Measurements from ENCODE around the gene SNTG2. TPM values are rescaled to one million over a fixed set of nuclear protein-coding genes. Genes with fewer than 3 reads are reported as not detected.

The SNTG2 gene
- total and polyA plus RNA-seq, 4 donors: 1.5 to 4.2 (median 1.9) TPM

DNA sequence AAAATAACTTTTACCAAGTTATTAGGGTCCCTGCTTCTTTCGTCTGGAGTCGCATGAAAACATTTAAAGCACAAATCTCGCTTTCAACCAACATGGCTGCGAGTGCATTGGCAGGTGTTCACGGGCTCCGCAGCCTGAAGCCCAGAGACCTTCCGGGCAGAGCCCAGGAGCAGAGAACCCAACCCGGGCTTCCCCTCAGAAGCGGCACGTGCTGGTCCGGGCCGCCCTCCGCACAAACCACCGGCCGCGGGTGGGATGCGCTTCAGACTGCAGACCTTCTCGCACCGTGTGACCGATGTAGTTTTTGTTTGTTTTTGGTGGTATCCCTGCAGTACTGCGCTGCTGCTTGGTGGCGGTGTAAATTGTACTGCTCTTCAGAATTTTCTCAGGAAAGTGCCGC, 357.0 kb downstream of the SNTG2 start:
- H3K4me1 ChIP-seq (ENCODE audit: control insufficient read depth, insufficient read depth, low read length): peaks cover 7% of the 10 kb centered on the region
- WGBS (ENCODE audit: insufficient coverage): 99% methylated on average over 16 of the region's 23 CpGs
- DNase-seq (ENCODE audit: low read depth in 4 of 6, low spot score in 6 of 6): no peak
- no peak overlapping the region for H3K27ac ChIP-seq (ENCODE audit: low read depth, low read length)
- H3K9me3 ChIP-seq (ENCODE audit: control insufficient read depth, insufficient read depth, low read length): no peaks in the 10 kb centered on the region
- no peak overlapping the region for H3K4me3 ChIP-seq (ENCODE audit: low read depth, low read length)
- no peaks in the 10 kb centered on the region for H3K36me3 ChIP-seq (ENCODE audit: control insufficient read depth, insufficient read depth, low read length)
- H3K27me3 ChIP-seq (ENCODE audit: control insufficient read depth, insufficient read depth, low read length): no peaks in the 10 kb centered on the region

GRCh38 chr2:1308678-1309077, 358.0 kb downstream of the SNTG2 start:
- no peak overlapping the region for H3K27ac ChIP-seq (ENCODE audit: low read depth, low read length)
- H3K4me3 ChIP-seq (ENCODE audit: low read depth, low read length): no peak overlapping the region
- no peaks in the 10 kb centered on the region for H3K36me3 ChIP-seq (ENCODE audit: control insufficient read depth, insufficient read depth, low read length)
- H3K4me1 ChIP-seq (ENCODE audit: control insufficient read depth, insufficient read depth, low read length): peaks cover 7% of the 10 kb centered on the region
- no peaks in the 10 kb centered on the region for H3K27me3 ChIP-seq (ENCODE audit: control insufficient read depth, insufficient read depth, low read length)
- no peak for DNase-seq (ENCODE audit: low read depth in 4 of 6, low spot score in 6 of 6)
- whole genome bisulfite sequencing (ENCODE audit: insufficient coverage): 93% methylated on average over 5 of the region's 8 CpGs
- no peaks in the 10 kb centered on the region for H3K9me3 ChIP-seq (ENCODE audit: control insufficient read depth, insufficient read depth, low read length)

DNA sequence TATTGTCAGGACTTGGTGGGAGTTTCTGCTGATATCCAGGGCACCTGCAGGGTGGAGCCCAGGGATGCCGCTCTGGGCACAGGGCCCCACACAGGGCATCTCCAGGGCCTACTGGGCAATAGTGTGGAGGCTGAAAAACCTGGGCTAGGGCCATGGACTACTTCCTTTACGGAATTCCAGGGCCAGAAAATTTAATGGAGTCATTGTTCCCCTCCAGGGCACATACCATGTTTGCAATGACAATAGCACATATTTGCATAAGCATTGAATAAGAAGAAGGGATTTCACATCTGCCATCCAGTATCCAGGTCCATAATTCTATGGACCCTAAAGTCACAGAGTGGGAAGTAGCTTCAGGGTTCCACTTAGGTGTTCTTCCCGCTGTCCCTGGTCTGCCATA, 358.9 kb downstream of the SNTG2 start:
- peaks cover 7% of the 10 kb centered on the region for H3K4me1 ChIP-seq (ENCODE audit: control insufficient read depth, insufficient read depth, low read length)
- no peaks in the 10 kb centered on the region for H3K36me3 ChIP-seq (ENCODE audit: control insufficient read depth, insufficient read depth, low read length)
- WGBS (ENCODE audit: insufficient coverage): 72% methylated on average over 3 of the region's 3 CpGs
- H3K9me3 ChIP-seq (ENCODE audit: control insufficient read depth, insufficient read depth, low read length): no peaks in the 10 kb centered on the region
- no peak for DNase-seq (ENCODE audit: low read depth in 4 of 6, low spot score in 6 of 6)
- no peaks in the 10 kb centered on the region for H3K27me3 ChIP-seq (ENCODE audit: control insufficient read depth, insufficient read depth, low read length)
- H3K4me3 ChIP-seq (ENCODE audit: low read depth, low read length): no peak overlapping the region
- no peak overlapping the region for H3K27ac ChIP-seq (ENCODE audit: low read depth, low read length)

GRCh38 chr2:1310202-1310601, 359.6 kb downstream of the SNTG2 start:
- H3K27ac ChIP-seq (ENCODE audit: low read depth, low read length): no peak overlapping the region
- H3K9me3 ChIP-seq (ENCODE audit: control insufficient read depth, insufficient read depth, low read length): no peaks in the 10 kb centered on the region
- DNase-seq (ENCODE audit: low read depth in 4 of 6, low spot score in 6 of 6): no peak
- H3K4me1 ChIP-seq (ENCODE audit: control insufficient read depth, insufficient read depth, low read length): peaks cover 7% of the 10 kb centered on the region
- no peak overlapping the region for H3K4me3 ChIP-seq (ENCODE audit: low read depth, low read length)
- H3K36me3 ChIP-seq (ENCODE audit: control insufficient read depth, insufficient read depth, low read length): no peaks in the 10 kb centered on the region
- 100% methylated on average over 6 of the region's 7 CpGs for whole genome bisulfite sequencing (ENCODE audit: insufficient coverage)
- no peaks in the 10 kb centered on the region for H3K27me3 ChIP-seq (ENCODE audit: control insufficient read depth, insufficient read depth, low read length)

GRCh38 chr2:1310866-1311265, 360.2 kb downstream of the SNTG2 start:
- 84% methylated on average over 10 of the region's 10 CpGs for WGBS (ENCODE audit: insufficient coverage)

DNA sequence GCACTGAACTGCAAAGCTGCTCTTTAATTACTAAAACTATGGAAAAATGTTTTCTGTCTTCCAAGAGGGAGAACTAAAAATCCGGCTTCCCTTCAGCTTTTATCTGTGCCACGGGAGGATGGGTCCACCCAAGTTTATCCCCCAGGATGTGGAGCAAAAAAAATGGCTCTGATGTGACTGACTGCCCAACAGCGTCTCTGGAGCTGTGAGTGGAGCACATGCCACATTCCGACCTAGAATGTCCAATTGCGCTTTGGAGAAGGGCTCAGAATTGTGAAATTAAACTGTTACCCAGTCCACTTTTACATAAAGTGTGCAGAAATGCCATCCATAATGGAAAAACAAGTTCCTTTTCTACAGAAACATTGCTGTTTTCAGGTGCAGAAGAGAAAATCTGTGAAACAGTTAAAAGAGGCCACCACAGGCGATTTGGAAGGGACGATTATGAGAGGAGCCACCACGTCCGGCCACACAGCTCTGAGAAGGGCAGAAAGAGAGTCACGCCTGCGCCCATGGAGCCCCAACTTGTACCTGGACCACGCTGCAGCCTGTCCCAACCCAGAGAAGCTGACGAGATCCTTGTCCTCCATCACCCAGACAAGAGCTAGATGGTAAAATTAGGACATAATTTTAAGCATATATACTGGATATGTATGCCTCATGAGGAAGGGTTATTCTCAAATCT, 362.7 kb downstream of the SNTG2 start:
- no peak overlapping the region for H3K27ac ChIP-seq (ENCODE audit: low read depth, low read length)
- H3K36me3 ChIP-seq (ENCODE audit: control insufficient read depth, insufficient read depth, low read length): no peaks in the 10 kb centered on the region
- no peaks in the 10 kb centered on the region for H3K27me3 ChIP-seq (ENCODE audit: control insufficient read depth, insufficient read depth, low read length)
- peaks cover 9% of the 10 kb centered on the region for H3K4me1 ChIP-seq (ENCODE audit: control insufficient read depth, insufficient read depth, low read length)
- 82% methylated on average over 9 of the region's 13 CpGs for WGBS (ENCODE audit: insufficient coverage)
- no peaks in the 10 kb centered on the region for H3K9me3 ChIP-seq (ENCODE audit: control insufficient read depth, insufficient read depth, low read length)
- DNase-seq (ENCODE audit: low read depth in 4 of 6, low spot score in 6 of 6): no peak
- H3K4me3 ChIP-seq (ENCODE audit: low read depth, low read length): no peak overlapping the region

More at GRCh38 chr2:1310866-1311265, 360.2 kb downstream of the SNTG2 start:
- Histone ChIP-seq H3K4me3 (ENCODE audit: low read depth, low read length) (no peak overlapping the region), H3K27ac (ENCODE audit: low read depth, low read length) (no peak overlapping the region), H3K9me3 (ENCODE audit: control insufficient read depth, insufficient read depth, low read length) (no peaks in the 10 kb centered on the region), H3K36me3 (ENCODE audit: control insufficient read depth, insufficient read depth, low read length) (no peaks in the 10 kb centered on the region), H3K27me3 (ENCODE audit: control insufficient read depth, insufficient read depth, low read length) (no peaks in the 10 kb centered on the region), H3K4me1 (ENCODE audit: control insufficient read depth, insufficient read depth, low read length) (peaks cover 7% of the 10 kb centered on the region)
- no peak for DNase-seq (ENCODE audit: low read depth in 4 of 6, low spot score in 6 of 6)

DNA sequence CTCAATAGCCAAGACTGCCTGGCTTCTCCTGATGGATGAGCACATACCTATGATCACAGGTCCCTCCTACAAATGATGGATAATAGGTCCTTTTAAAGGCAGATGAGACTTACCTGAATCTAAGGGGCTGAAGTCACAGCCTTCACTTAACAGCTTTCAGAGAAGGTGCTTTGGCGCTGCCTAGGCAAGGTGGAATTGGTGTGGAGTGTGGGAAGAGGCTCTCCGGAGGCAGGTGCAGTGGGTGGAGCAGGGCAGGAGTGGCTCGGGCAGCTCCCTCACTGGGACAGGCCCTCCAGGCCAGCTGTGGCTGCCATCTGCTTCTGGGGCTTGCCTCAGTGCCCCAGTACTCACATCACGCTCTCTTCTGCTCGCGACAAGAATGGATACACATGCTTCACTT, 363.6 kb downstream of the SNTG2 start:
- no peaks in the 10 kb centered on the region for H3K9me3 ChIP-seq (ENCODE audit: control insufficient read depth, insufficient read depth, low read length)
- H3K4me1 ChIP-seq (ENCODE audit: control insufficient read depth, insufficient read depth, low read length): peaks cover 12% of the 10 kb centered on the region
- WGBS (ENCODE audit: insufficient coverage): 90% methylated on average over 3 of the region's 6 CpGs
- H3K4me3 ChIP-seq (ENCODE audit: low read depth, low read length): no peak overlapping the region
- no peak overlapping the region for H3K27ac ChIP-seq (ENCODE audit: low read depth, low read length)
- no peaks in the 10 kb centered on the region for H3K27me3 ChIP-seq (ENCODE audit: control insufficient read depth, insufficient read depth, low read length)
- DNase-seq (ENCODE audit: low read depth in 4 of 6, low spot score in 6 of 6): no peak
- no peaks in the 10 kb centered on the region for H3K36me3 ChIP-seq (ENCODE audit: control insufficient read depth, insufficient read depth, low read length)

DNA sequence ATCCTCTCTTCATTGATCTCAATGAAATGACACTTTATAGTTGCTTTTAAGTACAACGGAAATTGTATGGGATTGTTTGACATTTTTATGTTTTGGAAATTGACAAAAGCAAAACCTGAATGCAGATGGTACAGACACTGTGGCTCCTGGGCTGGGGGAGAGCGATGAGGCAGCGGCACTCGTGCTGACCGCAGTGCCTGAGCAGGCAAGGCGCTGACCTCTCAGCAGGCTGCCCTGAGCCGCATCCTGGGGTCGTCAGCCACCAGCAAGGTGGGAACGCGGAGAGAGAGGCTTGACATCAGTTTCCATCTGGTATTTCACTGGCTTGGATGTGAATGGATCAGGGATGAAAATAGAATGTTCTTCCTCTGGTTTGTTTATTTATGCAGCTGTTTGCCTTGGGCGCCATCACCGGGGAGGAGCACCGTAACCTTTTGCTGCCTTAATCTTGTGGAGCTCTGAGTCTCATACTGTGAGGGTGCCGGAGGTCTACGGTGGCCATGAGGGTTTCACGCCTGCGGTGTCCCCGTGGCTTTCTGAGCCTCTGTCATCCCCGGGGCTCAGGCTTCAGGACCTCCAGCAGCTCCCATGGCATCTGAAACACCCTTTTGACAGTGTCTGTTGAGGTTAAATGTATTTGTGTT, 367.8 kb downstream of the SNTG2 start:
- no peak for DNase-seq (ENCODE audit: low read depth in 4 of 6, low spot score in 6 of 6)
- H3K9me3 ChIP-seq (ENCODE audit: control insufficient read depth, insufficient read depth, low read length): no peaks in the 10 kb centered on the region
- no peaks in the 10 kb centered on the region for H3K36me3 ChIP-seq (ENCODE audit: control insufficient read depth, insufficient read depth, low read length)
- H3K4me1 ChIP-seq (ENCODE audit: control insufficient read depth, insufficient read depth, low read length): peaks cover 5% of the 10 kb centered on the region
- H3K4me3 ChIP-seq (ENCODE audit: low read depth, low read length): no peak overlapping the region
- H3K27me3 ChIP-seq (ENCODE audit: control insufficient read depth, insufficient read depth, low read length): no peaks in the 10 kb centered on the region
- WGBS (ENCODE audit: insufficient coverage): 83% methylated on average over 18 of the region's 19 CpGs
- H3K27ac ChIP-seq (ENCODE audit: low read depth, low read length): no peak overlapping the region

DNA sequence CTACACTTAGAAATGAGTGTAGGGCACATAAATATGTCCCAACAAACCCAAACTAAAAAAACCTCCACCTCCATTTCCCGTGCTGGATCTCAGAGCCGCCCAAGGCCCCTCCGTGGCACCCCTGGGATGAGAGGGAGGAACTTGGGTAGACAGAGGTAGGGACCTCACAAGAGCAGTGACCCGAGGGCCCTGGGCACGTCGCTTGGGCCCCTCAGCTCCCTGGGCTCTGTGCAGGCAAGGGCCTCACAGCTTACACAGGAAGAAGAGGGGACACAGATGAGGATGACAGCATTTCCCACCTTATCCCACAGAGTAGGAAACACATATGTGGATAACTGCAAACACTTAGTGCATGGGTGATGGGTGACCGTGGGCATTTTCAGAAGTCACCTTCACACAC, 368.7 kb downstream of the SNTG2 start:
- Histone ChIP-seq H3K9me3 (ENCODE audit: control insufficient read depth, insufficient read depth, low read length) (no peaks in the 10 kb centered on the region), H3K27ac (ENCODE audit: low read depth, low read length) (no peak overlapping the region), H3K4me3 (ENCODE audit: low read depth, low read length) (no peak overlapping the region), H3K36me3 (ENCODE audit: control insufficient read depth, insufficient read depth, low read length) (no peaks in the 10 kb centered on the region), H3K4me1 (ENCODE audit: control insufficient read depth, insufficient read depth, low read length) (peaks cover 5% of the 10 kb centered on the region), H3K27me3 (ENCODE audit: control insufficient read depth, insufficient read depth, low read length) (no peaks in the 10 kb centered on the region)
- no peak for DNase-seq (ENCODE audit: low read depth in 4 of 6, low spot score in 6 of 6)
- WGBS (ENCODE audit: insufficient coverage): 89% methylated on average over 3 of the region's 7 CpGs

DNA sequence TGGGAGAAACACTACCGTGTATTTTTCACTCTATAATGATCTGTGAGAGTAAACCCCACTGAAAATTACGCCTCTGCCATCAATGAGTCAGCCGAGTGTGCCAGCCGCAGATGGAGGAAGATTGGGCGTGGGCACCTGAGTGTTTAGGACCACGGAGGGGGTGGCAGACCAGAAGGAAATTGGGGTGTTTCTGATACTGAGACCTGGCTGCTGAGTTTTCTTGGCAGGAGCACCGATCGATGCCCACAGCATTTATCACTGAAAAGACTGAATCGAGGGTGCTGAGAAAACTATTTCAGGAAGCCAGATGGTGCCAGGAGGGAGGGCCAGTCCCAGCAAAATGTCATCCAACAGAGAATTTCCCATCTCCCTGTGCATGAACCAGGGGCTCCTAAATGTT, 370.7 kb downstream of the SNTG2 start:
- no peaks in the 10 kb centered on the region for H3K9me3 ChIP-seq (ENCODE audit: control insufficient read depth, insufficient read depth, low read length)
- H3K4me3 ChIP-seq (ENCODE audit: low read depth, low read length): no peak overlapping the region
- H3K27me3 ChIP-seq (ENCODE audit: control insufficient read depth, insufficient read depth, low read length): no peaks in the 10 kb centered on the region
- peak in 1 of 6 donors; percentile 59 for DNase-seq (ENCODE audit: low read depth in 4 of 6, low spot score in 6 of 6)
- WGBS (ENCODE audit: insufficient coverage): 64% methylated on average over 6 of the region's 9 CpGs
- no peak overlapping the region for H3K27ac ChIP-seq (ENCODE audit: low read depth, low read length)
- peaks cover 5% of the 10 kb centered on the region for H3K4me1 ChIP-seq (ENCODE audit: control insufficient read depth, insufficient read depth, low read length)
- H3K36me3 ChIP-seq (ENCODE audit: control insufficient read depth, insufficient read depth, low read length): no peaks in the 10 kb centered on the region

All from spinal cord (tissue), 10 donors.